Measurements from ENCODE around the gene KPTN.
A peak's percentile ranks its signal among the peaks of the same experiment; 100 is the strongest.
"Not testable (repeated sequence)": the region's sequence is repeated elsewhere in the genome, so short reads cannot be mapped to it uniquely, and the experiment has no call there.

Gene KPTN

GRCh38 chr19:47492137-47492533, 8.1 kb upstream of the KPTN start:
- DNase-seq (ENCODE audit: low read depth in 2 of 2): no peak

DNA sequence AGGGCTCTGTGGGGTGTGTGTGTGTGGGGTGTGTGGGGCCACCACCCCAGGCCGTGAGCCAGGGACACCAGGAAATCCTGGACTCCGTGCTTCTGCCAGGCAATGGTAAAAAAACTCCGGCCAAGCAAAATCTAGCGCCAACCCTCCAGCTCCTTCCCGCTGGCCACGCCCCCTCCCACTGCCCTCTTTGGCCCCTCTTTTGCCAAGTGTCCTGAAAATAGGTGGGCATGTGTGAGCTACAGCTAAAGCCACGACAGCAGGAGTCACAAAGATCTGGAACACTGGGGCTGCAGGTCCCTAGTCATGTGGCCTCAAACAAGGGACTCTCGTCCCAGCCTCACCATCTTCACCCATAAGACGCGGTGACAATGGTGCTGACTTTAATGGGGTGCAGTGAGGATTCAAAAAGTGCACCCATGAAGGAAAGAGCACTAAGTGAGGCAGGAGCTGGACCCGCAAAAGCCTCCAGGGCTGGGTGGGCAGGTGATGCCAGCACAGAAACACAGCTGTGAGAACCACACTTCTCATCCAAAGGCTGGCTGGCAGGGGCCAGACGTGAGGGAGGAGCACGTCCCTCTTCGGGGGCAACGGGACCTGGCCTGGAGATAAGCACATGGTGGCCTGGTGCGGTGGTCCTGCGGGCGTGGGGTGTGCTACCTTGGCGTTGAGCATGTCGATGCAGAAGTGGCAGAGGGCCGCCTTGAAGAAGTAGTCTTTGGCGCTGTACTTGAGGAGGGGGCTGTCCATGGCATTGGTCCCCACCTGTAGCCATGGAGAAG, 7.5 kb upstream of the KPTN start:
- DNase-seq (ENCODE audit: low read depth in 2 of 2): no peak

DNA sequence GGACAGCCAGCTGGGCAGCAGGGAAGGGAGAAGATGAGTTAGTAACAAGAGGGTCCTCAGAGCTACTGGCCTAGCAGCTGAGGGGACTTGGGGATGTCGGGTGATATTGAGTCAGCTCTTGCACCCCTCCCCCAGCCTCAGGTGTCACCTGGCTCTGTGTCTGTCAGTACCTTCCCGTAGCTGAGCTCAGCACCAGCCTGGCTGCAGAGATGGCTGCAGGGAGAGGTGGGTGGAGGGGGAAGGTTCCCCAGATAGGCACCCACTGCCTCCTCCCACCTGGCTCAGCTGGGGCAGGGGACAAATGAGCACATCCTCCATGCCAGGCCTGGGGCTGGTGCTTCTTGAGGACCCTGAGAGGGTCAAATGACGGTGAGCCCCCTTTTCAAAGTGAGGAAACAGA, 6.8 kb upstream of the KPTN start:
- no peak for DNase-seq (ENCODE audit: low read depth in 2 of 2)

GRCh38 chr19:47490031-47490430, 6.0 kb upstream of the KPTN start:
- no peak for DNase-seq (ENCODE audit: low read depth in 2 of 2)

GRCh38 chr19:47489072-47489914, 5.3 kb upstream of the KPTN start:
- no peak for DNase-seq (ENCODE audit: low read depth in 2 of 2)

DNA sequence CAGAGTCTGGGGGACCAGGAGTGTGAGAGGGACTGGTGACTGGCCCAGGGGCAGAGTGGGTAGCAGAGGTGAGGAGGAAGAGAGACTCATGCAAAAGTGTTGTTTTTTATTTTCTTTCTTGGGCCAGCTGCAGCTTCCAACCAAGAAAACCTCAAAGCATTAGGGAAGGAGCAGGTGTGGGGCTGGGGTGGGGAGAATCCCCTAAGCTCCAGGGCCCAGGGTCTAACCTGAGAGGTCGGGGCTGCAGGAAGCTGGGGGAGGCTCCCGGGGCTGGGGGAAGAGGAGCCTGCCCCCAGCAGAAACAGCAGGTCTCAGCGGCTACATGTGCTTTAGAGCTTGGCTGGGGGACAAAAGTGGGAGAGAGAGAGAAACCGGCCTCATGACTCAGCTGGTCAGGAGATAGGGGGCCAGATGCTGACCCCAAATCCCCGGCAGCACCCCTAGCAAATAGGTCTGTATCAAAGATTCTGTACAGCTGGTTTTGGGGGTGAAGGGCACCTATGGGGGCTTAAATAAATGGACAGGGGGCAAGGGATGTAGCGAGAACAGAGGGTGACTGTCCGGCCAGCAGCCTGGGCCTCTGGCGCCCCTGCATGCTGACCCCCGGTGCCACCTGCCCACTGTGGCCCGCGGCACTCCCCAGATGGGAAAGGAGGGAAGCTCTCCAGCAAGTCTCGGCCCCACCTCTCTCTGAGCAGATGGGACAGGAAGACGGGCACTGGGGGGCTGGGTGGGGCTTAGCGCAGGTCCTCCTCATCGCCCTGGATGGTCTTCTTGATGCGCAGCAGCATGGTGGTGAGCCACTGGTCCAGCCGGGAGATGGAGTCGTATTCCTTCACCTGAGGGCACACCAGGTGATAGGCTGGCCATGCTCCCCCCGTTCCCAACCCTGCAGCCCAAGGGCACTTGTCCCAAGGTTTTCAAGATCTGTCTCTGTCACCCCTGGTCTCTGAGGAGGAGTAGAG, 3.8 kb upstream of the KPTN start:
- no peak for DNase-seq (ENCODE audit: low read depth in 2 of 2)

DNA sequence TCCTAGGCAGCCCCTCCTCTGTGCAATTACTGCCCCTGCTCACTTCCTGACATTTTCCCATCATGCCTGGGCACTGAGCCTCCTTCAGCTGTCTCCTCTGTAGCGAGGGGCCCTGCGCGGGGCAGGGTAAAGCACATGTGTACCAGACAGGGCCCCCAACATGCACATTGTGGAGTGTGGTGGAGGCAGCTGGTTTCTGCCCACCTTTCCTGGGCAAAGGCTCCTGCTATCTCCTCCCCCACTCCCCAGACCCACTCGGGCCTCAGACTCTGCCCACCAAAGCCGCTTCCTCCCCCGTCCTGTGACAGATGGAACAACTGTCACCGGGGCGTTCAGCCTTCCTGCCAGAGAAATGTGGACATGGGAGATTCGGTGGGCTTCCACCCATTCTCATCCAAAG, 2.9 kb upstream of the KPTN start:
- no peak for DNase-seq (ENCODE audit: low read depth in 2 of 2)

DNA sequence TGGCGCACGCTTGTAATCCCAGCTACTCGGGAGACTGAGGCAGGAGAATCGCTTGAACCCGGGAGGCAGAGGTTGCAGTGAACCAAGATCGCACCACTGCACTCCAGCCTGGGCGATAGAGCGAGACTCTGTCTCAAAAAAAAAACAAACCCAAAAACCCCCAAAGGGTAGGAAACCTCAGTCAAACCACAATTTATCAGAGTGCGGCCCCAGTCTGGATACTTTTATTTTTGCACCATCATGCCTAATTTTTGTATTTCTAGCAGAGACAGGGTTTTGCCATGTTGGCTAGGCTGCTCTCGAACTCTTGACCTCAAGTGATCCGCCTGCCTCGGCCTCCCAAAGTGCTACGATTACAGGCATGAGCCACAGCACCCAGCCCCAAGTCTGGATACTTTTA, 2.2 kb upstream of the KPTN start:
- not testable (repeated sequence) for DNase-seq (ENCODE audit: low read depth in 2 of 2)

DNA sequence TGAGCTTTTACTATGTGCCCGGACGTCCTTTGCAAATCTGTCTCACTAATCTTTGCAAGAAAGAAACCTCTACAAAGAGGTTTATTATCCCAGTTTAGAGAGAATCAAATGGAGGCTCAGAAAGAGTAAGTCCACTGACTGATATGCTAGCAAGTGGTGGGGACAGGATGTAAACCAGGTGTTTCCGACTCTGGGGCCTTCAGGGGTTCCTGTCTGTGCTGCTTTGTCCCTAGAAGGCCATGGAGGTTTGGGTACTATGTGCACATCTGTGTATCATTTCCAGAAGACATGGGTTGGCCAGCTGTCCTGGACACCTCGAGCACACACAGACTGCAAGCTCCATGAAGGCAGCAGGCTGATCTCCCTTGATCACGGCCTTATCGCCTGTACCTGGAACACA, 1.2 kb upstream of the KPTN start:
- no peak for DNase-seq (ENCODE audit: low read depth in 2 of 2)

GRCh38 chr19:47483200-47483599, 819 bp downstream of the KPTN start:
- no peak for DNase-seq (ENCODE audit: low read depth in 2 of 2)

DNA sequence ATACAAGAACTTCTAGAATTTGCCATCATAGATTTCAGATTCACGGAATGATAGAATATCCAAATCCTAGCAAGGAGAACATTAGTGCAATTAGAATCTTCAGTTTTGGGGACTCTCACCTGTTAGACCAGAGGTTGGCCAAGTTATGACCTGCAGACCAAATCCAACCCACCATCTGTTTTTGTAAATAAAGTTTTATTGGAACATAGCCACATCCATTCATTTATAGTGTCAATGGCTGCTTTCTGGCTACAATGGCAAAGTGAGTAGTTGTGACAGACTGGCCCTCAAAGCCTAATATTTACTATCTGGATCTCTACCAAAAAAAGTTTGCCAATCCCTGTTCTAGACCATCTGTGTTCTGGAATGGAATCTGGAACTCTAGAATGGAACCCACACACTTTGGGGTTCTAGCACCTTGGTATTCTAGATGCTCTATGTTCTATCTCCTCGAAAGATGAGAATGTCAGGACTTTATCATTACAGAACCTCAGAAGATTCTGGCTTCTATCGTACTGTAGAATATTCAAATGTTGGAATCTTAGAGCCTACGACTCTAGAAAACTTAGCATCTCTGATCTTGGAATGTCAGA, 2.5 kb downstream of the KPTN start:
- DNase-seq (ENCODE audit: low read depth in 2 of 2): no peak

DNA sequence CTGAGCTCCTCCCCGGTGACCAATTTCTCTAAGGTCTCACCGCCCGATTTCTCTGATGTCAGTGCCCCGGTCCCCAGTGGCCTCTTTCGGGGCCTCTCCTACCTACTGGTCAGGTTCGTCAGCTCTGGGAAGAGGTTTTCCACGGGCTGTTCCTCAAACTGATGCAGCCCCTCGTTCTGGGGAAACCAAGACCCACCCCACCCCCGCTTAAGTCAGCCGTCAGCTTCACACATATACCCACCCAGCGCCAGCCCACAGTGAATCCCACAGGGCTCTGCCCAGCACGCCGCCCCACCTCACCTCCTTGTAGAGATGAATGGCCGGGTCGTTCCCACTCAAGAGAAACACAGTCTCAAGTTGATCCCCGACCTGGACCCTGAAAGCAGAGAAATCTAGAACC, 3.4 kb downstream of the KPTN start:
- DNase-seq (ENCODE audit: low read depth in 2 of 2): no peak

DNA sequence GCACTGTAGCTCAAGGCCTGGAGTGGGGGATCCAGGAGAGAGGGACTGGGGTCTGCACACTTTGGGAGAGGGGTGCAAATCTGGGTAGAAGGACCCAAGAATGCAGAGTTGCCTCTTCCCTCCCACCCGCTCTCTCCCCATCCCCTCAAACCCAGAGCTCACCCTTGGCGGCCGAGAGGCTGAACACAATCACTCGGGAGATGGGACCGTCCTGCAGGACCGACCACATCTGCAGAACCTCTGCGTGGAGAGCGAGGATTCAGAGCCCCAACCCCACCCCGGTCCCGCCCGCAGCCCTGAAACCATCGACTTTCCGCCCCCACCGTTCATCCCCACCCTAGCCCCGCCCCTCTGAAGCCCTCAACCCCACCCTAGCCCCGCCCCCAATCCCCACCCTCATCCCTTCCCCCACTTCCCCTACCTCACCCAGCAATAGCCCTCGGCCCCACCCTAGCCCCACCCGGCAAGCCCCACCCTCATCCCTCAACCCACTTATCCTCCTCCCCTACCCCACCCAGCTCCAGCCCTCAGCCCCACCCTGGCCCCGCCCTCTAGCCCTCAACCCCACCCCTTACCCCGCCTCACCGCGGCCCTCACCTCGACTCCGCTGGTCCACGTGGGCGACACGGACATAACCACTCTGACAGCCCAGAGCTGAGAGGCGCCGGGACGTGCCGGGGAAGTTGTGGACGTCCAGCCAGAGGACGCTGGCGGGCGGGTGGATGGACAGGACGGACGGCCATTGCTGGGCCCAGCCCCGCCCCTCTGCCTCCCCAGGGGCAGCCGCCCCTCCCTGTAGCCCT, 4.1 kb downstream of the KPTN start:
- no peak for DNase-seq (ENCODE audit: low read depth in 2 of 2)

DNA sequence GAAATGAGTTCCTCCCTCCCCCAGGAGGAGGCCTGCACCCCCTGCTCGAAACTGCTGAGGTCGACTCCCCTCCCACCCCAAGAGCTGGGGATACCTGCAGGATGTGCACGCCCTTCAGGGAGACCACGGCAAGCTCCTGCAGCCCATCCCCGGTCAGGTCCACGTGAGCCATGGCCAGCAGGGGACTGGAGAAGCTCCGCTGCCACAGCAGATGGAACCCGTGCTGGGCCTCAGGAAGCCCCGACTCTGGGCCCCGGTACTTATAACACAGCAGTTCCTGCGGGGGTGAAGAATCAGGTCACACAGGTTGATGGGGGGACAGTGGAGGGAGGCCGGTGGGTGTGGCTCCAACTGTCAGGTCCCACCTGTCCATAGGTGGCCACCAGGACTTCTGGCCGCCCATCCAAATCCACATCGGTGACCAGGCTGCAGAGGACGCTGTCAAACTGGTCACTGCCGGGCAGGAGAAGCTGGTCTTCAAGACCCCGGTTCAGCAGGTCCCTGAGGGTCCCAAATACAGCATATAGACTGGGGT, 7.5 kb downstream of the KPTN start:
- DNase-seq (ENCODE audit: low read depth in 2 of 2): no peak

- no peak for DNase-seq (ENCODE audit: low read depth in 2 of 2)
These were observed 8.6 kb downstream of the KPTN start for GRCh38 chr19:47475465-47475864.

DNA sequence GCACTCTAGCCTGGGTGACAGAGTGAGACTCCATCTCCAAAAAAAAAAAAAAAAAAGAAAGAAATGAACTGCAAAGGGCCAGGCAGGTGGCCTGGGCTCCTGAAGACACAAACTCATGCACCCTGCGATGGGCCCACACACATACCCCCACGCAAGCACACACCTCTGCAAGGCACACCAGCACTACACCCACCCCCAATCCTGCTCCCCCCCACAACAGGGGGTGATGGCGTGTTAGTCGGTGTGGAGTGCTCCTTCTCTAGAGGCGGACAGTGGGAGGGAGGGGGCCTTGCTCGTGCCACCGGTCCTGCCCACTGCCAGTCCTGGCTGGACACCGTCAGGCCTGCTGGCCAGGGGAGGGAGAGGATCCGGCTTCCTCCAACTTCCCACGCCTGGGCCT, 10.7 kb downstream of the KPTN start:
- no peak for DNase-seq (ENCODE audit: low read depth in 2 of 2)

DNA sequence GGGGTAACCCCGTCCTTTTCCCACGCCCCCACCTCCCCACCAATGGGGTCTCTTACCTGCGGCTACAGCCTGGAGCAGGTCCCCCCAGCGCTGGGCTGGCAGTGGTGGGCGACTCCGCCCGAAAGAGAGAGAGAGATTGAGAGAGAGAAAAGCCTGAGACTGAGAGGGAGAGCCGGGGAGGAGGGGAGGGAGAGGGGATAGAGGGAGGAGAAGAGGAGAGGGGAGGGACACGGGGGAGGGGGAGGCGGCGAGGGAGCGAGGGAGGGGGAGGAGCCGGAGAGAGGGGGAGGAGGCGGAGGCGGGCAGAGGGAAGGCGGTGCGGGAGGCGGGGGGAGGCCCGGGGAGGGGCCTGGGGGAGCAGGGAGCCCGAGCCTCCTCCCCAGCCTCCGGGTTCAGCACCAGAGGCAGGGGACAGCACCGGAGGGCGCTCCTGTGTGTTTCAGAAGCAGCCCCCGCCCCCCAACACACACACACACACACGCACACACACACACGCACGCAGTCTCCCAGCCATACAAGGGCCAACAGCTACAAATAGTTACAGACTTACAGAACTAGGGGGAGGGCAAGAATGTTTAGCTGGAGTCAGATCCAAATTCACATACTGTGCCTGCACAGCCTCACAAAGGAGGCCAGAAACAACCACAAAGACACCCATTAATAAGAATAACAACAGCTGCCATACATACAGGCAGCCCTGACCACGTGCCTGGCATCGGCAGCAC, 12.1 kb downstream of the KPTN start, which contains the start of gene SLC8A2:
SLC8A2 (minus strand) TSS at position 161 of the 725 bp plus-strand sequence. CDS start 5,490 bp downstream, outside the sequence.
- peak in 1 of 2 experiments; percentile 35 for DNase-seq (ENCODE audit: low read depth in 2 of 2)

DNA sequence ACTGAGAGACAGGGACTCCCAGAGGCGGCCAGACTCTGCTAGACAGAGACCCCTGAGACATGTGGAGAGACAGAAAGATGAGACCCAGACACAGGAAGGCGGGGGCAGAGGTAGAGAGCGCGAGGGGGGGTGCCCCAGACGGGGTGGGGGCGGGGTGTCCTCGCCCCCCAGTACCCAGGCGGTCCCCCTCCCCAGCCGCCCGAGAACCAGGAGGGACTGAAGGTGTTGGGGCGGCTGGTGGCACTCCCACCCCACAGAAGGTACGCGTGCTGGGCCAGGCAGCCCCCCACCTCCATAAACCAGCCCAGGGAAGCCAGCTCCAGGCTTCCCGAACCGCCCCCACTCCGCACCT, 12.7 kb downstream of the KPTN start:
- no peak for DNase-seq (ENCODE audit: low read depth in 2 of 2)

- DNase-seq (ENCODE audit: low read depth in 2 of 2): no peak
These were observed 13.4 kb downstream of the KPTN start for GRCh38 chr19:47470447-47471195.

Measured in stimulated activated CD4-positive, alpha-beta T cell treated with anti-CD3 and anti-CD28 coated beads, Interleukin-12 subunit alpha, Interleukin-12 subunit beta, amount 100 ng/mL, for 24 hours (primary cell).